Activated naive CD4-positive, alpha-beta T cell (primary cell): ENCODE results near the gene OR1I1.

ENCODE experiments used
- DNase-seq, 4 experiments: peaks; one replicate each; lab custom pipeline; 2025; lab: John Stamatoyannopoulos, UW

Gene OR1I1

DNA sequence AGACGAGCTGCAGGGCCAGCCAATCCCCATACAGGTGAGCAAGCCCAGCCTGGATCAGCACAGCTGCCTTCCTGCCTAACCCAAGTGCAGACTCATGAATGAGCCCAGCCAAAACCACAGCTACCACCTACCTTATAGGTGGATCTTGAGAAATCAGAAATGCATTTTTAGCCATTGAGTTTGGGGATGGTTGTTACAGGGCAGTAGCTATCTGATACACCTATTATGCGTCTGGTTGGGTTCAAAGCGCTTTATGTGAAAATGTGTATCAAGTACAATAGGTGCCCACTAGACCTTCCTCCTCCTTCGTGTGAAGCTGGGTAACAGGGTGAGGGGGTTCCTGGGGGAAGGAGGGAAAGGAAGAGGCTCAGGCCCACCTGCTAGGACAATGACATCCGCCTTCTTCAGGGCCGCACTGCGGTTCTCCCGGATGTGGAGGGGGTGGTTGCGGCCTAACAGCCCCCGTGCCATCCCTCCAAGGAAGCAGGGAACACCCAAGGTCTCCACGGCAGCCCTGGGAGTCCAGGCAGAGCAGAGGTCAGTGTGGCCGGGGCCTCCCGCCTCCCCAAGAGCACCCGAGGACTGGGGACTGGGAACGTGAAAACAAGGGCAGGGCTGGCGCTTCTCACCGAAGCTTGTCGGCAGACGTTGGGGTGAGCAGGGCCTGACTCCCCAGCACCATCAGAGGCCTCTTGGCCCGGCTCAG, 36.9 kb downstream of the OR1I1 start:
- DNase-seq: no peak

DNA sequence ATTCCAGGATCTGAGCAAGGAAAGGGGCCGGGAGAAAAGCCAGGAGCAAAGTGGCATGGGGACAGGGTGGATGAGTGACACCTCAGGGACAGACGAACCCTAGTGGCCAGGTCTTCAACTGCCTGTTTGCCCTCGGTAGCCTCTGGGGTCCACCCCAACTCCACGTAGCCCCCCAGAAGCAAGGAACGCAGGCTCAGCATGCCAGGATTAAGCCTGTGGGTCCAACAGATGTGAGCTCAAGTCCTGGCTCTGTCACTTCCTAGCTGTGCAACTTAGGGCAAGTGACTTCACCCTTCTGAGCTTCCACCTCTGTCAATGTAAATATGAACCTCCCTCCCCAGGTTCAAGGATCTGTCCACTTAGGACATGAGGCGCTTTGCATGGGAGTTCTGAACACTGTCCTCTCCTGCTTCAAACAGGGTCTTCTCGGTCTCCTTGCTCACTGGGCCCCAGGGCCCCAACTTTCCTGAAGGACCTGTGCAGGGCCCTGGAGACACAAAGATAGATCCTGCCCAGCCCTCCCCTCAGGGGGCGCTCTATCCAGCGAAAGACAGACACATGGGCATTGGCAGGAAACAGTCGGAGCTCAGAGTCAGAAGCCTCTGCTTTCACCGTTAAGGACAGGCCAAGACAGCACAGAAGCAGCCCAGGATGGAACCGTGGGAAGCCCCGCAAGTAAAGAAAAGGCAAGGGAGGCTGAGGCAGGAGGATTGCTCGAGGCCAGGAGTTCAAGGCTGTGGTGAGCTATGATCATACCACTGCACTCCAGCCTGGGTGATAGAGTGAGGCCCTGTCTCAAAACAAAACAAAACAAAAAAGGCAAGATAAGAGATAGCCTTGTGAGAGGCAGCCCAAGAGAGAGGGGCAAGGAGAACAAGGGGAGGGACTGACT, 38.4 kb downstream of the OR1I1 start:
- DNase-seq: no peak

DNA sequence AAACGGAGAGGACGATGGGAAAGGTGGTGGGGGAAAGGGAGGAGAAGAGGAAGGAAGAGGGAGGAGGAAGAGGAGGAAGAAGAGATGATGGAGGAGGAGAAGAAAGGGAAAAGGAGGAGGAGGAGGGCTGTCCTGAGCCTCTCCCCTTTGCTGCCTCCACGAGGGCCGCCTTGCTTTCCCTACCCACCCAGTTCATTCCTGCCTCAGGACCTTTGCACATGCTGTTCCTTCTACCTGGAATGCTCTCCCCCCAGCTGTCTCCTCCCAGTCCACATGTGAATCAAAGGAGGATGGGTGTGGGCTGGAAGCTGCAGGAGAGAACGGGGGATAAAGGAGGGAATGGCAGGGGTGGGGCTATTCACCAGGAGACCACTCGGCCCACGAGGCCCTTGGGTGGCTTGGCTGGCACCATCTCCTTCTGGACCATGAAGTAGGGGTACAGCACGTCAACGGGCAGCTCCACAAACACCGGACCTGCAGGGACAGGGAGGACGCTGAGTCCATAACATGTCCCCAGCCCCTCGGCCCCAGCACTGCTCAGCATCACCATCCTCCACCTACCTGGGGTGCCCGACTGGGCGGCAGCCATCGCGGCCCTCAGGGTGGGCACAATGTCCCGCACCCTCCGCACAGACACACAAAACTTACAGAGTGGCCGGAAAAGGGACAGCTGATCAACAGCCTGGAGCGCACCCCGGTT, 40.5 kb downstream of the OR1I1 start:
- no peak for DNase-seq

DNA sequence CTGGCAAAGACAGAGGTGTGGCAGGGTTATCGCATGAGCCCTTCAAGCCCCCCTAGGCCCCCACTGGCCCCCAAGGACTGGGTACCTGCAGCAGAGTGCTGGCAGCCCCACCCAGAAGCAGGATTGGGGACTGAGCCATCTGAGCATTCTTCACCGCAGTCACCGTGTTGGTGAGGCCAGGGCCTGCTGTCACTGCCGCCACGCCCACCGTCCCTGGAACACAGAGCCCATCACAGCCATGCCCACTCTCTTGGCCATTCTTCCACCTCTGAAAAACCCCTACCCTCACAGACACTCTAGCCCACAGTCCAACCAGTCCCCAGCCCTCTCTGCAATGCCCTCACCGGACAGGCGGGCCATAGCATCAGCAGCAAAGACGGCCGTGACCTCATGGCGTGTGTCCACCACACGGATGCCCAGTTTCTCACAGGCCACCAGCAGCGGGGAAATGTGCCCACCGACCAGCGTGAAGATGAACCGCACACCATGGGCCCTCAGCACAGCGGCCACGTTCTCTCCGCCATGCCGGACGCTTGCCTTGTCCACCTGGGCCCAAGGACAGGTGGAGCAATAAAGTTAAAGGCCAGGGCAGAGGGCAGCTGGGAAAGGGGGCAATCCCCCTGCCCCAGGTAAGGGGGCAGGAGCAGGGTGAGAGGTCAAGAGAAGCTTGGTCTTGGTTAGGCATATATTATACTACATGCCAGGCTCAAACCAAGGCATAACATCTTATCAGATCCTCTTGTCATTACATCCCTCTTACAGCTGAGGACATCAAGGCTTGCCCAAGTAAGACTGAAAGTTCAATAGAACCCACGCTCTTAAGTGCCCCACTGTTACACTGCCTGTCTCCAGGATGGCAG, 41.2 kb downstream of the OR1I1 start:
- no peak for DNase-seq

DNA sequence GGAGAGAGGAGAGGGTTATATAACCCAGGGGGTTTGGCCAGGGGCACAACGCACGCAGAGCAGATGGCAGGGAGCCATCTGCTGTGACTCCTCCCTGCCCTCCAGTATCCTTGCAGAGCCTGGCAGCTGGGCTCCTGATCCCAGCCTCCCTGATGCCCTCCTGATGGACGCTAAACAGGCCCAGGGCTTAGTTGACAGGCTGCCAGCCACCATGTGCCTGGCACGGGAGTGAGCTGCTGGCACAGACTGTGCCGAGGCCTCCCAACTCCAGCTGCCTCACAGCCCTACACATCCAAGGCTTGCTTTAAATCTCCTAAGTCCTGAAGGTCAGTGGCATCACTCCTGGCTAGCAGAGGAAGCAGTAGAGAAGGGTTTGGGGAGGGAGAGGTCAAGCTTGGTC, 41.9 kb downstream of the OR1I1 start:
- DNase-seq: no peak

DNA sequence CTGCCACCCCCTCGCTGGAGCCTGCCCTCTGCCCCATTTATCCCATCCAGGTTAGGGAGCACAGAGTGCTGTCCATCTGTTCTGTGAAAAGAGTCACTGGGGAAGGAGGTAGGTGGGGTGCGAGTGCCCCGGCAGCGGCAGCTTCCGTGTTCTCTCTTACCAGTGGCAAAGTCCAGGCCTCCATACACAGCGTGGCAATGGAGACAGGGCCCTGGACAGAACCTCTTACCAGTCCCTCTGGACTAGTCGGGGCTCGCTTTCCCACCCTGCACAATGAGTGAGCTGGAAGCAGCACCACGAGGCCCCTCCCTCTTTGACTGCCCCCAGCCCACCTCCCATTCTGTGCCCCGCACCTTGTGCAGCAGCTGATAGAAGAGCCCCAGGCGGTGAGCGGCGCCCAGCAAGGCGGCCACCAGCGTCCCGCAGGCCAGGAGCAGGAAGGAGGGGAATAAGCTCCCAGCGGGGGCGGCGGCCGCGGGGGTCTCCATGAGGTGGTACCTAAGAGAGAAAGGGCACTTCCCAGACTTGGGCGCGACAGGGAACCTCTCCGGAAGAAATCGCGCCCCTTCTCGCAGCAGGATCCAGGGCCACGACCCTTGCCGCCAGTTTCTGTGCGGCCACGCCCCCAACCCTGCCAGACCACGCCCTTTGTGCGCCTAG, 42.7 kb downstream of the OR1I1 start:
- no peak for DNase-seq

DNA sequence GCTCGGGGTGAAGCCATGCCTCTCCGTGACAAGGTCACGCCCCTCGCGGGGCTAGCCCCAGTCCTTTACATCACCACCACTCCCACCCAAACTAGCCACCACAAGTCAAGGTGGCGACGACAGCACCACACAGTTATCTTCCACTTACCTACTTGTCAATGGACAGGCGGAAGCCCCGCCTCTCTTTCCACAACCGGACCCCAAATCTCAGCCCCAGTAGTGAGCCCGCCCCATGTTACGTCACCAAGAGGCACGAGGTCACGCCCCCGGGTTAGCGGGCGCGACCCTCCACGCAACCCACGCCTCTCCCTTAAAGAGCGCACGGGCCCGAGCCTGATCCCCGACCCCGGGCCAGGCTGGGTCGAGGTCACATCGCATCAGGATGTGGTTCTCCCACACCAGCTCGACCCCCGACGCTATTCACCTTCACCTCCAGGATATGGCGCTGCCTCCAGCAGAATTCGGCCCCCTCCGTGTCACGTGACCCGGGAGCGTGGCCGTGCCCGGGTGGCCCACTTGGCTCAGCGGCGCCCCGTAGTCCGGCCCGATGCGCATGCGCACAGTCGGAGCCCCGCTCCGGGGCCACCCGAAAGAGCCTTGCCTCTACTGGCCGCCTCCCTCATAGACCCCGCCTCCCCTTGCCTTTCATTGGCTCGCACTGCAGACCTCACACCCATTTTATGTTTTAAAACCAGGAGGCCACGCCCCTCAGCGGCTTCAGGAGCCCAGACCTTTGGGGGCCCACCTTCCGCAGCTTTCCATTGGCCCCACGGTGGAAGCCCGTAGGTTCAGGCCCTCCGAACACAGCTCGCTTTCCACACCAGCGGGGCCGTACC, 43.4 kb downstream of the OR1I1 start:
- peak; percentile 89 to 95 (median 94) for DNase-seq

DNA sequence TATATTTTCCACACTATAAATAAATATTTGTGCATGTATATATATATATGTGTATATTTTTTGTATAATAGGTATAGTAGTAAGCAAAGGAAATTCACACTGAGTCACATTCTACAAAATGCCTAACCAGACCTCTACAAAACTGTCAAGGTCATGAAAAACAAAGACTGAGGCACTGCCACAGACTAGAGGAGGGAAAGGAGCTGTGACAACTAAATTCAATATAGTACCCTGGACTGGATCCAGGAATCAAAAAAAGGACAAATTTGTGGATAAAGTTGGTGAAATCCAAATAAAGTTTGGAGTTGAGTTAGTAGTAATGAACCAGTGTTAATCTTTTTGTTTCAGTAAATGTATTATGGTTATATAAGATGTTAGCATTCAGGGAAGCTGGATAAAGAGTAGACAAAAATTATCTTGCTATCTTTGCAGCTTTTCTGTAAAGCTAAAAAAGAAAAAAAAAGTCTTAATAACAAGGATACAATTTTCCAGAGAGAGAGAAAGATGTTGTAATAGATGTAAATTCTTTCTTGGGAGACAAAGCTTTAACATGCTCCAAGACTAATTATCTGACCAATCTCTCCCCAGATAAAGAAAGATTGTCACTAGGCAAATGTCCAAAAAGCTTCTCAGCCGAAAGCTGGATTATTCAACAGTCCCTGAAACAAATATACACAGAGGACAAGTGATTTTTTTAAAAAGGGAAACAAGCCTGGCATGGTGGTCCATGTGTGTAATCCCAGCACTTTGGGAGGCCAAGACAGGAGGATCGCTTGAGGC, 44.3 kb downstream of the OR1I1 start:
- no peak for DNase-seq

DNA sequence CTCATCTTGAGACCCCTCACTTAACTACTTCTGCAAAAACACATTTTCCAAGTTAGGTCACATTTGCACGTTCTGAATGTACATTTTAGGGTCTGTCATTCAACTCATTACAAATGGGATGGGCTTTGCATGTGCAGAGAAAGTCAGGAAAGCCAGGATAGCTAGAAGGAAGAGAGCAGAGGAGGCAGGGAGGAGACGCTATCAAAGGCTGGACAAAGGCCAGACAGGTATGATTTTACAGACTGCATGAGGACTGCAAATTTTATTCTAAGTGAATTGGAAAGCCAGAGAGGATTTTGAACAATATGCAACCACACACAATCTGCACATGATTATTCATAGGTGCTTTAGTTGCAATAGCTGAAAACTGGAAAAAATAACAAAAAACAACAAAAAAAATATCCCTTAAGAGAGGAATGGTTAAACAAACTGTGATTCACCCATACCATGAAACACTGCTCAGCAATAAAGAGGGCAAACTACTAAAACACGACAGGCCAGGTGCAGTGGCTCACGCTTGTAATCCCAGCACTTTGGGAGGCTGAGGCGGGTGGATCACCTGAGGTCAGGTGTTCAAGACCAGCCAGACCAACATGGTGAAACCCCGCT, 46.3 kb downstream of the OR1I1 start:
- no peak for DNase-seq

DNA sequence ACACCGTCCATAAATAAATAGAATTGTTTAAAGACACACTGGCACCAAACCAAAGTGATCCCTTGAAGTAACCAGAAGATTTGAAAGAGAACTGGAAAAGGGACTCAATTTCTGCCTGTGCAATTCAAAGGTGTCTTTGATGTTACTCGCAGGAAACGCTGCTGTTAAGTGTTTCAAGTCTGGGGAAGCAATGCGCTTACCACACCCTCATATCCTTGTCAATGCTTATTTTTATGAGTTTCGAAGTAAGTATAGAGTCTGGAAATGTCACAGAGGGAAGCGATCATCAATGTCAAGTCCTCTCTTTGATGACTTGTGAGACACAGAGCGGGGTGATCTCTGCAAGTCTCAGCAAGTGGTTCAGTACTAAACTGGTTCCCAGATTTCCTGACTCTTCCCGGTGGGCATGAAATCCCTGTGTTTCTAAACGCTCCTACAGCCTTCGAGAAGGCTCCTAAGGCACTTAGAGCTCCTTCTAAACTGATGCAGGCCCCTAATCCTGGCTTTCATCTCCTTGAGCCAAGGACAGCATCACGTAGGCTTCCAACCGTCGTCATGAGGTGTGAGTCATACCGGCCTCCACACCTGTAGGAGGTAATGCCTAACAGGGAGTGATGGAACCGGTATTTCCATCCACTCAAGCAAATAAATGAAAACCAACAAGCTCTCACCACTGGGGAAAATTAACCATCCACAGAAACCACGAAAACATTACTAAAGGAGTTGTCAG, 48.0 kb downstream of the OR1I1 start:
- no peak for DNase-seq

DNA sequence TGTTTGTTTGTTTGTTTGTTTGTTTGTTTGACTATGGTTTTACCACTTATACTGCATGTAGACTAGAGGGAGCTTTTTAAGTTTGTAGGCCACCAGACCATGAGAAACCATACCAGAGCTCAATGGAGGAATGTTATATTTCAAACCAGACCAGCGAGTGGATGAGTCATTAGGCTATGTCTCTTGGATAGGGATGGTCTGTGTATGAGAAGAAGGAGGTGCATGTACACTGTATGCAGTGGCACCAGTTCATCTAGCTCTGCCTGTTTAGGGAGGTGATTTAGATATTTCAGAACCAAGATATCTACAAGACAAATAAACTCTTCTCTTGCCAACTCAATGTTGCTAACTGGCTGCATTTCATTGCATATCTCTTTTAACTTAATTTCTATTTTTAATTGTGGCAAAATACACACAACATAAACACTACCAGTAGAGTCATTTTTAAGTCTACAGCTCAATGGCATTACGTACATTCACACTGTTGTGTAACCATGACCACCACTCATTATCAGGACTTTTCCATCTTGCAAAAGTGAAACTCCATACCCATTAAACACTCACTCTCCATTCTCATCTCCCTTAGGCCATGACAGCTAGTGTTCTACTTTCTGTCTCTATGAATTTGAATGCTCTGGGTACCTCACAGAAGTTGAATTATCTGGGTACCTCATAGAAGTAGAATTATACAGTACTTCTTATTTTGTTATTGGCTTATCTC, 54.4 kb downstream of the OR1I1 start:
- no peak for DNase-seq

DNA sequence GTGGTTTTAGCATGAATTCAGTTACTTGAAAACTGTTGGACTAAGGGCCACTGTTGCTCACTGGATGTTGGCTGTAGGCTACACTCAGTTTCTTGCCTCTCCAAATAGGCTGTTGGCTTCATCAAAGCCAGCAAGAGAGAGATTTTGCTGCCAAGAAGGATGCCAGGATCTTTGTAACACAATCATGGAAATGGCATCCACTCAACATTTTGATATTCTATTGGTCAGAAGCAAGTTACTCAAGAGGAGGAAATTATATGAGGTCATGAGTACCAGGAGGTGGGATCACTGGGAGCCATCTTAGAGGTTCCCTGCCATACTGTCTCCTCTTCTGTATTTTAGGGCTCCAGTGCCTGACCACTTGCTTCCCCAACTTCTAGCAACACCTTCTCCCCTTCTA, 55.8 kb downstream of the OR1I1 start:
- DNase-seq: no peak

DNA sequence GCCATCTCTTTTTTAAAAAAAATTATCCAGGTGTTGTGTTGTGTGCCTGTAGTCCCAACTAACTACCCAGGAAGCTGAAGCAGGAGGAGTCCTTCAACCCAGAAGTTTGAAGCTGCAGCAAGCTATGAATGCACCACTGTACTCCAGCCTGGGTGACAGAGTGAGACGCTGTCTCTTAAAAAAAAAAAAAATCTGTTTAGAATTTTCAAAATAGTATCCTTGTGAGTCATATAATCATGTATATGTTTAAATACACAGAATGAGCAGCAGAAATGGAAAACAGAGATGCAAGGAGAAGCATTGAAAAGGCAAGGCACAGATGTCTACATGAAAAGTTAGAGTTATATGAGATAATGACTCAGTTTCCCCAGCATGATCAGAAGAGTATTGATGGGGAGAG, 56.4 kb downstream of the OR1I1 start:
- DNase-seq: no peak

DNA sequence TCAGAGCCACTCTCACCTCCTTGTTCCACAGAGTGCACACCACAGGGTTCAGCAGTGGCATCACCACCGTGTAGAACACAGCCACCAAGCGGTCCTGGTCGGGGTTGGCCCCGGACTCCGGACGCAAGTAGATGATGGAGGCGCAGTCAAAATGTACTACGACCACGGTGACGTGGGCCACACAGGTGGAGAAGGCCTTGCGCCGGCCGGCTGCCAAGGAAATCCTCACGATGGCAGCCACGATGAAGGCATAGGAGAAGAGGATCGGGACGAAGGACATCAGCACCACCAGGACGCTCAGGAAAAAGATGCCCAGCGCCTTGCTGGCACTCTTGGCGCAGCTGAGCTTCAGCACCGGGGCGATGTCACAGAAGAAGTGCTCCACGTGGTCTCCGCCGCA, 59.1 kb downstream of the OR1I1 start:
- DNase-seq: no peak

DNA sequence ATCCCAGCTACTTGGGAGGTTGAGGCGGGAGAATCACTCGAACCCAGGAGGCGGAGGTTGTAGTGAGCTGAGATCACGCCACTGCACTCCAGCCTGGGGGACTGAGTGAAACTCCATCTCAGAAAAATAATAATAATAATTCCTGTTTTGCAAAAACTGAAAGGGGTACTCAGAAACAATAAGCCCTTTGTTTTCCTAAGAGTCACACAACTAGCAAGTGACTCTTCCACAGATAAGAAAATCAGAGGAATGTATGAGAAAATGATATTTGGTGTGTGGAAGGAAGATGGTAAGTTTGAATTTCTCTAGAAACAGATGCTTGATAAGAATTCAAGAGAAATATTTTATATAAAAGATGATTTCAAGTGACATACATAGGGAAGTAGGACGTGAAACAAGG, 60.3 kb downstream of the OR1I1 start:
- no peak for DNase-seq
